ENCODE results near the gene SHB. TPM values are rescaled to one million over a fixed set of nuclear protein-coding genes. Genes with fewer than 3 reads are reported as not detected.

Gene SHB
- total and polyA plus RNA-seq, 4 donors = 6.2 to 16.1 (median 11.6) TPM

- H3K4me3 ChIP-seq (ENCODE audit: low read depth, low read length) = no peak overlapping the region
- 55% methylated on average over 6 of the region's 11 CpGs for WGBS (ENCODE audit: insufficient coverage)
- no peaks in the 10 kb centered on the region for H3K4me1 ChIP-seq (ENCODE audit: control insufficient read depth, insufficient read depth, low read length)
- no peaks in the 10 kb centered on the region for H3K36me3 ChIP-seq (ENCODE audit: control insufficient read depth, insufficient read depth, low read length)
- no peaks in the 10 kb centered on the region for H3K27me3 ChIP-seq (ENCODE audit: control insufficient read depth, insufficient read depth, low read length)
- H3K27ac ChIP-seq (ENCODE audit: low read depth, low read length) = no peak overlapping the region
- no peaks in the 10 kb centered on the region for H3K9me3 ChIP-seq (ENCODE audit: control insufficient read depth, insufficient read depth, low read length)
- DNase-seq (ENCODE audit: low read depth in 4 of 6, low spot score in 6 of 6) = peak in 2 of 6 donors; percentile 19 to 62
These were observed 10.5 kb upstream of the SHB start for GRCh38 chr9:38079461-38080031.

GRCh38 chr9:38075272-38075671, 6.2 kb upstream of the SHB start:
- H3K36me3 ChIP-seq (ENCODE audit: control insufficient read depth, insufficient read depth, low read length) = no peaks in the 10 kb centered on the region
- no peak overlapping the region for H3K27ac ChIP-seq (ENCODE audit: low read depth, low read length)
- H3K4me1 ChIP-seq (ENCODE audit: control insufficient read depth, insufficient read depth, low read length) = no peaks in the 10 kb centered on the region
- H3K9me3 ChIP-seq (ENCODE audit: control insufficient read depth, insufficient read depth, low read length) = no peaks in the 10 kb centered on the region
- H3K4me3 ChIP-seq (ENCODE audit: low read depth, low read length) = no peak overlapping the region
- DNase-seq (ENCODE audit: low read depth in 4 of 6, low spot score in 6 of 6) = no peak
- no peaks in the 10 kb centered on the region for H3K27me3 ChIP-seq (ENCODE audit: control insufficient read depth, insufficient read depth, low read length)
- 96% methylated on average over 34 of the region's 34 CpGs for WGBS (ENCODE audit: insufficient coverage)

GRCh38 chr9:38074441-38074961, 5.5 kb upstream of the SHB start:
- 73% methylated on average over 1 of the region's 5 CpGs for WGBS (ENCODE audit: insufficient coverage)
- Histone ChIP-seq H3K27ac (ENCODE audit: low read depth, low read length) (no peak overlapping the region), H3K36me3 (ENCODE audit: control insufficient read depth, insufficient read depth, low read length) (no peaks in the 10 kb centered on the region)

GRCh38 chr9:38073882-38074281, 4.9 kb upstream of the SHB start:
- Histone ChIP-seq H3K27ac (ENCODE audit: low read depth, low read length) (no peak overlapping the region), H3K27me3 (ENCODE audit: control insufficient read depth, insufficient read depth, low read length) (no peaks in the 10 kb centered on the region), H3K4me1 (ENCODE audit: control insufficient read depth, insufficient read depth, low read length) (peaks cover 7% of the 10 kb centered on the region), H3K36me3 (ENCODE audit: control insufficient read depth, insufficient read depth, low read length) (no peaks in the 10 kb centered on the region), H3K4me3 (ENCODE audit: low read depth, low read length) (no peak overlapping the region), H3K9me3 (ENCODE audit: control insufficient read depth, insufficient read depth, low read length) (no peaks in the 10 kb centered on the region)
- 89% methylated on average over 1 of the region's 3 CpGs for WGBS (ENCODE audit: insufficient coverage)
- DNase-seq (ENCODE audit: low read depth in 4 of 6, low spot score in 6 of 6) = no peak

More at GRCh38 chr9:38074441-38074961, 5.5 kb upstream of the SHB start:
- no peaks in the 10 kb centered on the region for H3K9me3 ChIP-seq (ENCODE audit: control insufficient read depth, insufficient read depth, low read length)
- no peaks in the 10 kb centered on the region for H3K27me3 ChIP-seq (ENCODE audit: control insufficient read depth, insufficient read depth, low read length)
- peaks cover 6% of the 10 kb centered on the region for H3K4me1 ChIP-seq (ENCODE audit: control insufficient read depth, insufficient read depth, low read length)
- no peak for DNase-seq (ENCODE audit: low read depth in 4 of 6, low spot score in 6 of 6)
- H3K4me3 ChIP-seq (ENCODE audit: low read depth, low read length) = no peak overlapping the region

DNA sequence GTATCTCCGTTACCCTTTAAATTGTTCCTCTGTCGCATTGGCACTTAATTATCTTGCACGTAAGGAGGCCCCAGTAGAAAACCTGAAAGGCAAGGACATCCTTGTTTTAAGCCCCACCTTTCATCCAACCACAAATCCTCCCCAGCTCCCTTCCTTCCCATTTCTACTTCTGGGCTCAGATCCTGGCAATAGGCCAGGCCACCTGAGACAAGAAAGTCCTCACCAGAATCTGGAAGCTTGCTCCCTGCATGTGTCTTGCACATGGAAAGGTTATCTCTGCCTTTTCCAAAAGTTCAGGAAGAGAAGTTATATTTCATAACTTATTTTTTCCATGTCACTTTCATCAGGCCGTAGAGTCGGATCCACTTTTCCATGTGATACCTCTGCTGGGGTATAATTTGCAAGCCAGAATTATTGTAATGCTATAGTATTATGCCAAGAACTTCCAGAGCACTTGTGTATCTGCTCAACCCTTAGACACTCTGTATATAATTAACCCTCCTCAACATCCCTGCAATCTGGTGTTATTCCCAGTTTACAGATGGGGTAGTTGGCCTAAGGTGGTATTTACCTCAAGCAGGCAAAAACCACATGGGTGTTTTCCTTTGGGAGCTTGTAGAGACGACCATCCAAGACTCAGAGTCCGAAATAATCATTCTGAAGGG, 2.6 kb upstream of the SHB start:
- DNase-seq (ENCODE audit: low read depth in 4 of 6, low spot score in 6 of 6) = peak in 1 of 6 donors; percentile 15
- no peak overlapping the region for H3K4me3 ChIP-seq (ENCODE audit: low read depth, low read length)

GRCh38 chr9:38067859-38068681, 957 bp downstream of the SHB start:
- H3K27ac ChIP-seq (ENCODE audit: low read depth, low read length) = peak overlapping the region; percentile 15
- peaks cover 43% of the 10 kb centered on the region for H3K4me1 ChIP-seq (ENCODE audit: control insufficient read depth, insufficient read depth, low read length)
- peaks cover 7% of the 10 kb centered on the region for H3K27me3 ChIP-seq (ENCODE audit: control insufficient read depth, insufficient read depth, low read length)
- peak in 2 of 6 donors; percentile 50 to 52 for DNase-seq (ENCODE audit: low read depth in 4 of 6, low spot score in 6 of 6)
- no peaks in the 10 kb centered on the region for H3K36me3 ChIP-seq (ENCODE audit: control insufficient read depth, insufficient read depth, low read length)
- H3K9me3 ChIP-seq (ENCODE audit: control insufficient read depth, insufficient read depth, low read length) = no peaks in the 10 kb centered on the region
- WGBS (ENCODE audit: insufficient coverage) = under 1% methylated on average over 107 of the region's 107 CpGs
- peak overlapping the region; percentile 58 for H3K4me3 ChIP-seq (ENCODE audit: low read depth, low read length)

More for the DNA sequence above, 2.6 kb upstream of the SHB start:
- 74% methylated on average over 3 of the region's 7 CpGs for WGBS (ENCODE audit: insufficient coverage)
- peaks cover 21% of the 10 kb centered on the region for H3K4me1 ChIP-seq (ENCODE audit: control insufficient read depth, insufficient read depth, low read length)
- H3K27ac ChIP-seq (ENCODE audit: low read depth, low read length) = no peak overlapping the region
- H3K27me3 ChIP-seq (ENCODE audit: control insufficient read depth, insufficient read depth, low read length) = peaks cover 7% of the 10 kb centered on the region
- H3K9me3 ChIP-seq (ENCODE audit: control insufficient read depth, insufficient read depth, low read length) = no peaks in the 10 kb centered on the region
- no peaks in the 10 kb centered on the region for H3K36me3 ChIP-seq (ENCODE audit: control insufficient read depth, insufficient read depth, low read length)

- peak overlapping the region; percentile 25 for H3K27ac ChIP-seq (ENCODE audit: low read depth, low read length)
- H3K27me3 ChIP-seq (ENCODE audit: control insufficient read depth, insufficient read depth, low read length) = peaks cover 7% of the 10 kb centered on the region
These were observed 1.8 kb downstream of the SHB start for GRCh38 chr9:38066914-38067858.

GRCh38 chr9:38066197-38066913, 2.7 kb downstream of the SHB start:
- 65% methylated on average over 5 of the region's 7 CpGs for WGBS (ENCODE audit: insufficient coverage)
- no peak for DNase-seq (ENCODE audit: low read depth in 4 of 6, low spot score in 6 of 6)
- Histone ChIP-seq H3K27ac (ENCODE audit: low read depth, low read length) (no peak overlapping the region), H3K36me3 (ENCODE audit: control insufficient read depth, insufficient read depth, low read length) (no peaks in the 10 kb centered on the region), H3K4me1 (ENCODE audit: control insufficient read depth, insufficient read depth, low read length) (peaks cover 43% of the 10 kb centered on the region), H3K27me3 (ENCODE audit: control insufficient read depth, insufficient read depth, low read length) (peaks cover 7% of the 10 kb centered on the region), H3K9me3 (ENCODE audit: control insufficient read depth, insufficient read depth, low read length) (no peaks in the 10 kb centered on the region), H3K4me3 (ENCODE audit: low read depth, low read length) (peak overlapping the region; percentile 58)

More at GRCh38 chr9:38066914-38067858, 1.8 kb downstream of the SHB start:
- under 1% methylated on average over 44 of the region's 47 CpGs for WGBS (ENCODE audit: insufficient coverage)
- DNase-seq (ENCODE audit: low read depth in 4 of 6, low spot score in 6 of 6) = peak in 2 of 6 donors; percentile 60 to 68
- Histone ChIP-seq H3K4me1 (ENCODE audit: control insufficient read depth, insufficient read depth, low read length) (peaks cover 43% of the 10 kb centered on the region), H3K36me3 (ENCODE audit: control insufficient read depth, insufficient read depth, low read length) (no peaks in the 10 kb centered on the region), H3K9me3 (ENCODE audit: control insufficient read depth, insufficient read depth, low read length) (no peaks in the 10 kb centered on the region), H3K4me3 (ENCODE audit: low read depth, low read length) (peak overlapping the region; percentile 58)

Data from spinal cord (tissue), 10 donors.